ENCODE results near the gene FAM117A.
A peak's percentile ranks its signal among the peaks of the same experiment; 100 is the strongest.

The FAM117A gene

GRCh38 chr17:49707608-49708514, 56.1 kb downstream of the FAM117A start, which contains the start of gene SLC35B1:
Gene SLC35B1 (minus strand): TSS chr17:49707964. CDS start chr17:49707833, 131 bp downstream.
- DNase-seq (ENCODE audit: low read depth in 2 of 2), result peak; percentile 94 to 96

DNA sequence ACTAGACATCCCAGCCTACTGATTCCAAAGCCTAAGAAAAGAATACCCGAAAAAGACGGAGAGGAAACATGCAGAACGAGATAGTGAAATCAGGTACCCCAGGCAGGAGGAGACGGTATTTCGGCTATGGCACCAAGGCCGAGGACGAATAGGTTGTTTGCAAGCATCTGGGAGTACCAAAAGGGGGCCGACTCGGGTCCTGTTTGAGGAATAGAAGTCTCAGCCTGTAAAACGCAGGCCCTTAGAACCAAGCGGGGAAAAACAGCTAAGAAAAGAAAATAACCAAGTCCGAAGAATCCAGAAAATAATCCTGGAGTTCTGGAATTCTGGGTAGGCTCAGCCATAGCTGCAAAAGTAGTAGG, 56.7 kb downstream of the FAM117A start:
- DNase-seq (ENCODE audit: low read depth in 2 of 2), result no peak

GRCh38 chr17:49705254-49705653, 58.7 kb downstream of the FAM117A start:
- no peak for DNase-seq (ENCODE audit: low read depth in 2 of 2)

DNA sequence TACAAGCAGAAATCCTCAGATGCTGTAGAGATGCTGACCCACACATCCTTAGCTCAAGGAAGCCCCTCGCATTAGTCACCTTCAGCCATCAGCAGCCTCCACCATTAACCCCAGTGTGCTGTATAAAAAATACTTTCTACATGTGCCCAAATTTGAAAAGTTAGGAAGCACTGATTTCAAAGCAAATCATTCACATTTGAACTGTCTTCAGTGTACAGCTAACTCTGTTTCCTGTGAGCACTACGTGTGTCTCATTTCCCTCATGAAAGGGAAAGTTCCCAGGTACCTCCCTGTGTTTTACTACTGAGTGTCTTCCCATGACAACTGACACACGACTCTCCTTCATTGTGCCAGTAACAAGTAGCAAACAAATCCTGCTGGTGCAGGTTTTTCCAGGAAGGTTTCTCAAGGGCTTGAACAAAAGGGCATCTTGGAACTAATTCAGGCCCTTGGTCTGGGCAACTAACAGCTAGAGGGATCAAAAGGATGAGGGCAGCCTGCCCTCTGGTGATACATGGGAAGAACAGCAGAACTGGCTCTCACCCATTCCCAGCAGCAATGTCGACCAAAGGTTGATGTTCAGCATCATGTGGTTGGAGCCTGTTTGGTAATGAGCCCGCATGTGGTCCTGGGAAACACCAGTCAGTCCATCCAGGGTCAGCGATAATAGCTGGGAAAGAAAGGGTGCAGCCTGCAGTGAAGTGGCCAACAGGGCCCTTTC, 60.2 kb downstream of the FAM117A start:
- no peak for DNase-seq (ENCODE audit: low read depth in 2 of 2)

DNA sequence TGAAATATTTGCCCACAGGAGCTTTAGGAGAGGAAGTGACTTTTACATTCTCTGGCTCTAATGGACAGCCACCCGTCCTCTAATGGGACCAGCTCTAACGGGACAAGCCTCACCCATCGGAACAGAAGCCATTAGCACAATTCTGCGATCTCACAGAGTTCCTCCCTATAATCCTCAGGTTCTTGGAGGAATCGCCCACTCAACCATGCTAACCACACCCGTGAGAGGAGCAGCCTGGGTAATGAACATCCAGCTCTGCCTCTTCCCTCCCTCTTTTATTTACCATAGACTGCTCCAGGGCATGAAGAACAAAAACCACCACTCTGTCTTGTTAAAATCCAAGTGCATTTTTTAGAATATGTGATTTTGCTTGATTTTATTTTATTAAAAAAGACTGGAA, 63.0 kb downstream of the FAM117A start:
- no peak for DNase-seq (ENCODE audit: low read depth in 2 of 2)

DNA sequence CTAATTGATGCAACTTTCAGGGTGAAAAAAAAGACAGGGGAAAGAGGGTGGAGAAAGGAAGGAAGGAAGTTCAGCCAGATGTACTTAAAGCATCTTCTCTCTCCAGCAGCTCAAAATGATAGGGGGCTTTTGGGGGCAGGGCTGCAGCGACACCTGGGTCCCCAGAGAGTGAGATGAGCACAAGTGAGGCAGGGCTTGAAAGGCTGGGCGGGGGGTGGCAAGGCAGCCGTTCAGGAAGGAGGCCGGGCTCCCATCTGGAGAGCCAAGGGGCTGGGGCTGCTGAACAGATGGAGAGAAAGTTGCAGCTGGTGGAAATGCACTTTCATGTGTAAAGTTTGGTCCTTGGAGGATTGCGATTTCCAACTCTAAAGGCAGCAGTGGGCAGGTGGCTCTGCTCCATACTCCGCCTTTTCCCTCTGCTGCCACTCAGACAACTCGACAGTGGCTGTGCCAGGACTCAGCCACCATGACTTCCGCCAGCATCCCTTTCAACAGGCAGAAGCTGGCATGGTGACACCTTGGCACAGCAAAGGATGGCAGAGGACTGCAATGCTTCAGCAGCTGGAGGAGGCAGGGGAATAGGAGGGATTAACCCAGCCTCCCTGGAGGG, 63.9 kb downstream of the FAM117A start:
- DNase-seq (ENCODE audit: low read depth in 2 of 2), result no peak

DNA sequence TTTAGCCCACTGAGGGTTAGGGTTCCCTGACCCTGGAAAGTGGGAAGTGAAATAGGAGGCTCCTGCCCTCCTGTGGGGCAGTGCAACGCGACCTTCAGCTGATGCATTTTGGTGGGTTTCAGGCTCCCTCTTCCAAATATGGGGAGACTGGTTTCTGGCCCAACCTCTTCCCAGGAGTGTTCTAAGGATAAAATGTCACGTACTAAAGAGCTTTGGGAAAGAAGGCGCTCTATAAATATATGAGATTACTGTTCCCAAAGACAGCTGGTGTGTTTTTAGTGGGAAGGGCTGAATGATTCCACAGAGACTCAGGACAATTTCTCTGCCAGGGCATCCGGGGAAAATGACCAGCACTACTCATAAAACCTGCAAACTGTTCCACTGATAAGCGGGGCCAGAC, 65.9 kb downstream of the FAM117A start:
- DNase-seq (ENCODE audit: low read depth in 2 of 2), result no peak

DNA sequence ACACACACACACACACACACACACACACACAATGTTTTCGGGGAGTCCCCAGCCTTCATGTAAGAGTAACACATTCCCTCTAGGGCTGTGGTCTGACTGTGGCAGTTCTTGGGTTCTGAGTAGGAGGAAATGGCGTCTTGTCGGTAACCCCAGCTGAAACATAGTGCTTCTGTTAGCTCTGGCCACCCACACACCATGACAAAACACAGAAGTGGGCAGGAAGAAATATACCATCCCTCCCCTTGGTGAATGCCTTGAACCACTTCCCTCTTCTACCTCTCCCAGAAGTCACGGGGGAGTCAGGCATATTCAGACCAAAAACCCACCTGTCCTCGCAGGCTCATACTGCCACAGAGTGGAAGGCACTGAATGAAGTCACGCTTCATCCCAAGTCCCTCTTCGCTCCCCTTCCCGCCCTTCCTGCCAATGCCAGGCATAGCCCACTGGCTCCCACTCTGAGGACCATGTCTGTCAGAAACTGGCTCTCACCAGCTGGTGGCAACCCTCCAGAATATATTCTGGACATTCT, 67.6 kb downstream of the FAM117A start:
- peak in 1 of 2 donors; percentile 38 for DNase-seq (ENCODE audit: low read depth in 2 of 2)

DNA sequence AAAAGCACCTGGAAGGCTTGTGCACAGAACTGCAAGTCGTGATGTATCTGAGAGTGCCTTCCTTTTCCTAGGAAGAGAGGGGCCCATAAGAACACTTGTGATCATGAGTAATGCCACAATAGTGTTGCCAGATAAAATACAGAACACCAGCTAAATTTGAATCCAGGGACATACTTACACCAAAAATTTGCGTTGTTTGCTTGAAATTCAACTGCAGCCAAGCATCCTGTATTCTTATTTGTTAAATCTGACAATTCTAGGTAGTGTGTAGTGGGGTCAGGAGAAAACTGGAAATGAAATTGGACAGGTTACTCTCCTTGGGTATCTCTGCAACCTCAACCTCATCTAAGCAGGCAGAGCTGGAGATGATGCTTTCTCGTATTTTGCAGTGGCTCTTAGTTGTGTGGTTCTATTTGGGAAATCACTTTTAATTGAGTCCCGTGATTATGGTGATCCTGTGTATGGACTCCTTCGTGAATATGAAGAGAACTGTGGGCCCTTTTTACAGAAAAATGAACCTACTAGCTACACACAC, 68.2 kb downstream of the FAM117A start:
- no peak for DNase-seq (ENCODE audit: low read depth in 2 of 2)

- peak; percentile 52 to 55 for DNase-seq (ENCODE audit: low read depth in 2 of 2)
These were observed 68.9 kb downstream of the FAM117A start for GRCh38 chr17:49694847-49695697.

DNA sequence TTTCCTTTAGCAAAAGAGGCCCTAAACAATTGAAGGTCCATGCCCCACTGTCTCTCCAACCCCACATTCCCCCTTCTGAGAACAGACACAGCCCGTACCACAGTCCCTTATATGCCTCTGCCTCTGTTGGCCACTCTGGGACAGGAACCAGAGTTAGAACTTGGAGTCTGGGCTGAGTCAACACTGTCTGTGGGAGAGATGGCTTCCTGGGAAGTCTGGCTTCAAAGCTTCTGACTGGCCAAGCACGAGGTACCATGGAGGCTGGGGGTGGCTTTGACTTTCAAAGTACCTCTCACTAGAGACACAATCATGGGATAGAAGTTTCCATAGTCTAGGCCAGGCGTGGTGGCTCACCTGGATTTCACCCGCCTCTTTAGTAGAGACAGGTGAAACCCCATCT, 71.2 kb downstream of the FAM117A start:
- no peak for DNase-seq (ENCODE audit: low read depth in 2 of 2)

- DNase-seq (ENCODE audit: low read depth in 2 of 2), result no peak
These were observed 72.2 kb downstream of the FAM117A start for GRCh38 chr17:49691677-49692191.

GRCh38 chr17:49691086-49691676, 72.8 kb downstream of the FAM117A start:
- DNase-seq (ENCODE audit: low read depth in 2 of 2), result no peak

DNA sequence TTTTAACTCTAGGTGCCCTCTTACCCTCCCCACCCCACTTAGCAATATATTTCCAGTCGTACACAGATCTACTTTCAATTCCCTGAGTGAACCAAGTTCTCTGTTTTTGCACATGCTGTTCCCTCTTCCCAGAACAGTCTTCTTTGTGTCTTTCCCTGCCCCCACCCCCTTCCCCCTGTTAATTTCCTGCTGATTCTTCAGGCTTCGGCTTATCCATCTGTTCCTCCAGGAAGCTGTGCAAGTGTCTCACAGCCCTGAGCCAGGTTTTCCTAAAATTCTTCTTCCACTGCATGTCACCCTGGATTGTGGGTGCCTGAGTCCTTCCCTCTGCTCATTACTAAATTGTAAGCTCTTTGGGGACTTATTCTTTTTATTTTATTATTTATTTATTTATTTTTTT, 73.7 kb downstream of the FAM117A start:
- no peak for DNase-seq (ENCODE audit: low read depth in 2 of 2)

DNA sequence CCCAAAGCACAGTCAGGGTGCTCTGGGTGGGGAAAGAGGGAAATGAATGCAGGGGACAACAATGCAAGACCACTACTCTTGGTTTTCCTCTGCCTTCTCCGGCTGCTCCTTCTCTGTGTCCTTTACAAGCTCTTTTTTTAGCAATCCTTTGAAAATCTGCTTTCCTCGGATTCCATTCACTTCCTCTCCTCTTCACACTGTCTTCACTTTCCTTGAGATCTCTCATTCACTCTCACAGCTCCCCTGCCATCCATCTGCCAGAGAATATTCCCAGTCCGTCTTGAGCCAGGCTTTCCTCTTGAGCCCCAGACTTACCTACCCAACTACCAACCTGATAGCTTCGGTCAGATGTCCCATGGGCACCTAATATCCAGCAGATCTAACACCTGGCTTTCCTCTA, 75.1 kb downstream of the FAM117A start:
- no peak for DNase-seq (ENCODE audit: low read depth in 2 of 2)

DNA sequence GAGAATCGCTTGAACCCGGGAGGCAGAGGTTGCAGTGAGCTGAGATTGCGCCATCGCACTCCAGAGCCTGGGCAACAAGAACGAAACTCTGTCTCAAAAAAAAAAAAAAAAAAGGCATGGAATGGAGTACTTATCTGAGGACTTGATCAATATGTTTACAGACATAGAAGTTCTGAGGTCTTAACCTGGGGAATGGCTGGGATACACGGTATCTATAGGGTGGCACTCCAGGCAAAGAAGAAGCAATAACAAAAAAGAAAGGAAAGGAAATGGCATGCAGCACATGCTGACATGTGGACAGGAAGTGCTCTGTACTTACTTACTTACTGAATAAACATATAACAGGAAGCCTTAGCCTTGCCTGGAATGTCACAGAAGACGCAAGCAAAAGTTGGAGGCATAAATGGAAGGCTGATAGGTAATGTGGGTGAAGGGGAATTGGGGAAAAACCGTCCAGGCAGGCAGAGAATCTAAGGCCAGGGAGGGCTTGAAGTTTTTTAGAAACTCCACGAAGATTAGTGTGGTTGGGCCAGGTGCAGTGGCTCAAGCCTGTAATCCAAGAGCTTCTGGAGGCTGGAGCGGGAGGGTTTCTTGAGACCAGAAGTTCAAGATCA, 75.9 kb downstream of the FAM117A start:
- no peak for DNase-seq (ENCODE audit: low read depth in 2 of 2)

- no peak for DNase-seq (ENCODE audit: low read depth in 2 of 2)
These were observed 82.6 kb downstream of the FAM117A start for GRCh38 chr17:49681106-49681979.

- no peak for DNase-seq (ENCODE audit: low read depth in 2 of 2)
These were observed 83.6 kb downstream of the FAM117A start for GRCh38 chr17:49680314-49680713.

Measured in stimulated activated CD8-positive, alpha-beta memory T cell treated with anti-CD3 and anti-CD28 coated beads, Interleukin-2, amount 100 ng/mL, for 1 hour (primary cell).